C4-2B (cell line): ENCODE data around the gene FBXW2.

Source experiments
- CTCF ChIP-seq: fragments of 450-650 bp; conservative IDR thresholded peaks from 2 replicates; pipeline ENCODE4 v1.5.1; 2017; ENCODE audit warnings: mild to moderate bottlenecking
- ZFX ChIP-seq: fragments of 450-650 bp; IDR thresholded peaks from 2 replicates; pipeline ENCODE4 v1.6.1; 2017

- TF ChIP-seq CTCF (no peak), ZFX (no peak)
Measured at GRCh38 chr9:120712539-120713031, 80.6 kb downstream of the FBXW2 start.
